ENCODE measurements around the gene ZNF654.

- TF ChIP-seq, protein P1, sequence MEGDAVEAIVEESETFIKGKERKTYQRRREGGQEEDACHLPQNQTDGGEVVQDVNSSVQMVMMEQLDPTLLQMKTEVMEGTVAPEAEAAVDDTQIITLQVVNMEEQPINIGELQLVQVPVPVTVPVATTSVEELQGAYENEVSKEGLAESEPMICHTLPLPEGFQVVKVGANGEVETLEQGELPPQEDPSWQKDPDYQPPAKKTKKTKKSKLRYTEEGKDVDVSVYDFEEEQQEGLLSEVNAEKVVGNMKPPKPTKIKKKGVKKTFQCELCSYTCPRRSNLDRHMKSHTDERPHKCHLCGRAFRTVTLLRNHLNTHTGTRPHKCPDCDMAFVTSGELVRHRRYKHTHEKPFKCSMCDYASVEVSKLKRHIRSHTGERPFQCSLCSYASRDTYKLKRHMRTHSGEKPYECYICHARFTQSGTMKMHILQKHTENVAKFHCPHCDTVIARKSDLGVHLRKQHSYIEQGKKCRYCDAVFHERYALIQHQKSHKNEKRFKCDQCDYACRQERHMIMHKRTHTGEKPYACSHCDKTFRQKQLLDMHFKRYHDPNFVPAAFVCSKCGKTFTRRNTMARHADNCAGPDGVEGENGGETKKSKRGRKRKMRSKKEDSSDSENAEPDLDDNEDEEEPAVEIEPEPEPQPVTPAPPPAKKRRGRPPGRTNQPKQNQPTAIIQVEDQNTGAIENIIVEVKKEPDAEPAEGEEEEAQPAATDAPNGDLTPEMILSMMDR (IDR thresholded peaks at IDR 0.05; ENCODE audit: low read depth, low read length), result no peak
- no peak for TF ChIP-seq POLR2A (IDR thresholded peaks at IDR 0.05; ENCODE audit: extremely low read depth, insufficient read length)
- no peak for TF ChIP-seq MYC (IDR thresholded peaks at IDR 0.05; ENCODE audit: low read depth, low read length)
- no peak for TF ChIP-seq MAX (IDR thresholded peaks at IDR 0.05; ENCODE audit: low read depth, low read length)
Measured at GRCh38 chr3:88058306-88058580, 812 bp upstream of the ZNF654 start.
